Smooth muscle cell (in vitro differentiated cells): ENCODE data around the gene ALX4. TPM values are rescaled to one million over a fixed set of nuclear protein-coding genes. Genes with fewer than 3 reads are reported as not detected.

ENCODE experiments used
- DNase-seq: peaks from one replicate; lab custom pipeline; 2025; ENCODE audit not compliant: unreplicated experiment; lab: John Stamatoyannopoulos, UW
- H2AFZ ChIP-seq: fragments of 200-600 bp; sonication (generic); 2 replicates; pipeline ENCODE4 v1.6.0; 2016; ENCODE audit warnings: antibody characterized with exemption, low read depth, mild to moderate bottlenecking
- H3F3A ChIP-seq: fragments of 200-600 bp; sonication (generic); 2 replicates; pipeline ENCODE4 v1.6.0; 2017; ENCODE audit warnings: antibody characterized with exemption, low read depth
- H3K27ac ChIP-seq: fragments of 200-600 bp; sonication (generic); 2 replicates; pipeline ENCODE4 v1.5.1; 2016; ENCODE audit warnings: low read depth, mild to moderate bottlenecking
- H3K27me3 ChIP-seq: fragments of 200-600 bp; sonication (generic); 2 replicates; pipeline ENCODE4 v1.6.1; 2016; ENCODE audit warnings: low read depth, mild to moderate bottlenecking
- H3K36me3 ChIP-seq: fragments of 200-600 bp; sonication (generic); 2 replicates; pipeline ENCODE4 v1.5.1; 2016; ENCODE audit warnings: low read depth
- H3K4me1 ChIP-seq: fragments of 200-600 bp; sonication (generic); 2 replicates; pipeline ENCODE4 v1.5.1; 2016; ENCODE audit warnings: low read depth
- H3K4me2 ChIP-seq: fragments of 200-600 bp; sonication (generic); 2 replicates; pipeline ENCODE4 v1.6.0; 2016; ENCODE audit warnings: mild to moderate bottlenecking
- H3K4me3 ChIP-seq: fragments of 200-600 bp; sonication (generic); 2 replicates; pipeline ENCODE4 v1.5.1; 2016; ENCODE audit warnings: mild to moderate bottlenecking
- H3K79me2 ChIP-seq: fragments of 200-600 bp; sonication (generic); 2 replicates; pipeline ENCODE4 v1.6.0; 2016; ENCODE audit warnings: low read depth, mild to moderate bottlenecking
- H3K9ac ChIP-seq: fragments of 200-600 bp; sonication (generic); 2 replicates; pipeline ENCODE4 v1.6.0; 2016; ENCODE audit warnings: low read depth
- H3K9me3 ChIP-seq: fragments of 200-600 bp; sonication (generic); replicated peaks from 2 replicates; pipeline ENCODE4 v1.5.1; 2016; ENCODE audit warnings: low read depth
- H4K20me1 ChIP-seq: fragments of 200-600 bp; sonication (generic); 2 replicates; pipeline ENCODE4 v1.6.0; 2016; ENCODE audit warnings: low read depth
- WGBS: methylation state at CpG from one replicate; pipeline ENCODE4 v1.1.7; 2016; ENCODE audit warnings: low lambda C conversion rate; 5-methylcytosine and 5-hydroxymethylcytosine counted together
- polyA plus RNA-seq: library from polyadenylated mRNA; unstranded; fragments of >200 nt; fragmentation: Nextera tagmentation; extraction: Ambion mirVana; gene quantifications from 2 replicates; pipeline ENCODE4 v1.2.1, GENCODE V29; 2016
- total RNA-seq: library from RNA; depleted of rRNA; stranded (reverse); fragments of >200 nt; gene quantifications from 2 replicates; pipeline ENCODE4 v1.2.3, GENCODE V29; 2014
- TF ChIP-seq, protein P1 (sequence below): fragments of 200-600 bp; sonication (generic); IDR thresholded peaks from 2 replicates; pipeline ENCODE4 v1.5.1; 2017; ENCODE audit warnings: borderline replicate concordance, mild to moderate bottlenecking, antibody characterized with exemption; ENCODE audit not compliant: insufficient read depth, poor library complexity, severe bottlenecking

Gene ALX4
- total and polyA plus RNA-seq, 2 experiments from 2014 or later, result not detected

DNA sequence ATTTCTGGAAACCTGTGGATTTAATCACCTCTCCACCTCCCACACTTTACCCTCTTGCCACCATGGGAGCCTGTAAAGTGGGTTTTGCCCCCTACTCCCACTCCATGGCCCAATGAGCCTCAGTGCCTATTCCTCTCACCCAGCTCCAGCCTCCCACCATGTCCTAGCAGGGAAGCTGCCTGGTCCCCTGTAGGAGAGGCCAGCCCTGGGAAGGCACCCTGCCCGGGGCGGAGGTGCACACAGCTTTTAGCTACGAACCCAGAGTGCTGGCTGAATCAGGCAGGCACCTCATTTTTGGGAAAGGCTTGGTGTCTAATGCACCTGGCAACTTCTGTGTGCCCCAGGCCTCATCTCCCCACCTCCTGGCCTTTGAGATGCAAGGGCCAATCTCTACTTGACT, 35.8 kb upstream of the ALX4 start:
- TF ChIP-seq, protein P1, sequence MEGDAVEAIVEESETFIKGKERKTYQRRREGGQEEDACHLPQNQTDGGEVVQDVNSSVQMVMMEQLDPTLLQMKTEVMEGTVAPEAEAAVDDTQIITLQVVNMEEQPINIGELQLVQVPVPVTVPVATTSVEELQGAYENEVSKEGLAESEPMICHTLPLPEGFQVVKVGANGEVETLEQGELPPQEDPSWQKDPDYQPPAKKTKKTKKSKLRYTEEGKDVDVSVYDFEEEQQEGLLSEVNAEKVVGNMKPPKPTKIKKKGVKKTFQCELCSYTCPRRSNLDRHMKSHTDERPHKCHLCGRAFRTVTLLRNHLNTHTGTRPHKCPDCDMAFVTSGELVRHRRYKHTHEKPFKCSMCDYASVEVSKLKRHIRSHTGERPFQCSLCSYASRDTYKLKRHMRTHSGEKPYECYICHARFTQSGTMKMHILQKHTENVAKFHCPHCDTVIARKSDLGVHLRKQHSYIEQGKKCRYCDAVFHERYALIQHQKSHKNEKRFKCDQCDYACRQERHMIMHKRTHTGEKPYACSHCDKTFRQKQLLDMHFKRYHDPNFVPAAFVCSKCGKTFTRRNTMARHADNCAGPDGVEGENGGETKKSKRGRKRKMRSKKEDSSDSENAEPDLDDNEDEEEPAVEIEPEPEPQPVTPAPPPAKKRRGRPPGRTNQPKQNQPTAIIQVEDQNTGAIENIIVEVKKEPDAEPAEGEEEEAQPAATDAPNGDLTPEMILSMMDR, result no peak
- 96% methylated on average over 3 of the region's 3 CpGs for WGBS
- no peaks in the 10 kb centered on the region for H3K4me1 ChIP-seq

DNA sequence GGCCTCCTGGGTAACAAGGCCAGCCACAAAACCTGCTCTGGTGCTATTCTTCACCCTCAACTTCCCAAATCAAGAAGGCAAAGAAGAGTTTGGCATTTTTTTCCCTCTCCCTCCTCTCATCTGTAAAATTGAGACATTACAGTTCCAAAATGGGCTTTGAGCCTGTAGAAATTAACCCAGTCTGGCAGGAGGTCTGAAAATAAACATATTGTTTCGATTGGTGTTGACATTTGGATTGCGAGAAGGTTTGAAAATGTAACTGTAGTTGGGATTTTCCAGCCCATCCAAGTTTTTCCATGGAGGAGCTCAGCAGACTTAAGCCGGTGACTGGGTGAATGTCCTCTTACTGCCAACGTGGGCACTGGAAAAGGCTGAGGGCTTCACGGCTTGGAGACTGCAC, 35.0 kb upstream of the ALX4 start:
- H3K27me3 ChIP-seq, result peaks cover 46% of the 10 kb centered on the region
- no peak overlapping the region for H3K27ac ChIP-seq
- H3K9me3 ChIP-seq, result no peaks in the 10 kb centered on the region
- 77% methylated on average over 5 of the region's 5 CpGs for WGBS
- no peaks in the 10 kb centered on the region for H4K20me1 ChIP-seq
- H3K4me3 ChIP-seq, result no peak overlapping the region
- no peaks in the 10 kb centered on the region for H3K4me1 ChIP-seq
- H3K9ac ChIP-seq, result no peak overlapping the region
- H3K79me2 ChIP-seq, result no peaks in the 10 kb centered on the region
- TF ChIP-seq, protein P1, result no peak
- H3F3A ChIP-seq, result no peaks in the 10 kb centered on the region
- H3K4me2 ChIP-seq, result no peak overlapping the region
- no peak for DNase-seq
- no peaks in the 10 kb centered on the region for H3K36me3 ChIP-seq
- no peak overlapping the region for H2AFZ ChIP-seq

More for the DNA sequence above, 35.8 kb upstream of the ALX4 start:
- Histone ChIP-seq H2AFZ (no peak overlapping the region), H3F3A (no peaks in the 10 kb centered on the region), H3K4me3 (no peak overlapping the region), H3K27me3 (peaks cover 46% of the 10 kb centered on the region), H3K9ac (no peak overlapping the region), H3K4me2 (no peak overlapping the region), H3K36me3 (no peaks in the 10 kb centered on the region), H3K9me3 (no peaks in the 10 kb centered on the region), H4K20me1 (no peaks in the 10 kb centered on the region), H3K79me2 (no peaks in the 10 kb centered on the region), H3K27ac (no peak overlapping the region)
- DNase-seq, result no peak

GRCh38 chr11:44344423-44344820, 34.5 kb upstream of the ALX4 start:
- DNase-seq, result no peak
- Histone ChIP-seq H3K9ac (no peak overlapping the region), H4K20me1 (no peaks in the 10 kb centered on the region), H3K9me3 (no peaks in the 10 kb centered on the region), H3K79me2 (no peaks in the 10 kb centered on the region), H3K27ac (no peak overlapping the region), H3K4me1 (no peaks in the 10 kb centered on the region), H3K36me3 (no peaks in the 10 kb centered on the region), H3F3A (no peaks in the 10 kb centered on the region), H3K27me3 (peaks cover 46% of the 10 kb centered on the region), H2AFZ (no peak overlapping the region), H3K4me2 (no peak overlapping the region), H3K4me3 (no peak overlapping the region)
- 87% methylated on average over 7 of the region's 7 CpGs for WGBS
- TF ChIP-seq, protein P1, result no peak

DNA sequence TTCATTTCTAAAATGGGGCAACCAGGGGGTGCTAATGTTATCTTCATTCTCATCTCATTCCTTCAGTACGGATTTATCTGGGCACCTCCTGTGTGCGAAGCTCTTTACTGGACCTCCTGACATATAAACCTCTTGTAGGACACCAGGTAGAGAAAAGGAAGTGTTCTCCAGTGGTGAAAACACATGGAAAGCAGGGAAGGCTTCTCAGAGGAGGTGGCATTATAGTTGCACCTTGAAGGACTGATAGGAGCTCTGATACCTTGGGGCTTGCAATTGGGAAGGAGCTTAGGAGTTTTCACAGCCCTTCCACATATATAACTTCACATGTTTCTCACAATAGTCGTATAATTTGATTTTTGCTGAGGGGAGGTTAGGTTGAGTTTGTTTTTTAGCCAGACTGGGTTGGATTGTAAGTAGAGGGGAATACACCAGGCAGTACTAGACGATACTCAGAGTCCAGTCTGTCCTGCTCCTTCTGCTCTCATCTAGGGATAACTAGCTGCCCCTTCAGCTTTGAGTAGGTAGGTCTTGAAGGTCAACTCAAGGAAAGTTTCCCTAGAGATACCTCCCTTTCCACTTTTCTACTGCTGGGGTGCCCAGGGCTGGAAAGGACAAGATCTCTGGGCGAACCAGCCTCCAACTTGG, 34.0 kb upstream of the ALX4 start:
- Histone ChIP-seq H3K4me3 (no peak overlapping the region), H3K36me3 (no peaks in the 10 kb centered on the region), H3K27me3 (peaks cover 46% of the 10 kb centered on the region), H3K79me2 (no peaks in the 10 kb centered on the region), H4K20me1 (no peaks in the 10 kb centered on the region), H3K27ac (no peak overlapping the region), H2AFZ (no peak overlapping the region), H3K9me3 (no peaks in the 10 kb centered on the region), H3K4me1 (no peaks in the 10 kb centered on the region), H3K4me2 (no peak overlapping the region), H3F3A (no peaks in the 10 kb centered on the region), H3K9ac (no peak overlapping the region)
- no peak for DNase-seq
- TF ChIP-seq, protein P1, result no peak
- WGBS, result 87% methylated on average over 5 of the region's 5 CpGs
